GM23338 (cell line): ENCODE measurements around the gene SSR4.

Source experiments
- CTCF ChIP-seq, 2 experiments: fragments of 200-600 bp in 1 of 2; sonication (generic) in 1 of 2; conservative IDR thresholded peaks; 2 replicates each; pipeline versions ENCODE4 v1.5.1 to v1.6.1; 2016 to 2017; ENCODE audit warnings: antibody characterized with exemption in 2 of 2, low read depth in 2 of 2, mild to moderate bottlenecking in 2 of 2, moderate library complexity in 1 of 2
- EZH2 ChIP-seq: fragments of 200-600 bp; sonication (generic); IDR thresholded peaks from one replicate; pipeline ENCODE4 v1.8.0; 2017; ENCODE audit warnings: antibody characterized with exemption, mild to moderate bottlenecking, low read depth; ENCODE audit not compliant: unreplicated experiment
- EZH2phosphoT487 ChIP-seq: fragments of 200-600 bp; sonication (generic); IDR thresholded peaks from one replicate; pipeline ENCODE4 v1.8.1; 2018; ENCODE audit warnings: antibody characterized with exemption; ENCODE audit not compliant: unreplicated experiment
- JUNB ChIP-seq: IDR thresholded peaks from one replicate; pipeline ENCODE4 v1.6.1; 2016; ENCODE audit warnings: antibody characterized with exemption; ENCODE audit not compliant: unreplicated experiment

DNA sequence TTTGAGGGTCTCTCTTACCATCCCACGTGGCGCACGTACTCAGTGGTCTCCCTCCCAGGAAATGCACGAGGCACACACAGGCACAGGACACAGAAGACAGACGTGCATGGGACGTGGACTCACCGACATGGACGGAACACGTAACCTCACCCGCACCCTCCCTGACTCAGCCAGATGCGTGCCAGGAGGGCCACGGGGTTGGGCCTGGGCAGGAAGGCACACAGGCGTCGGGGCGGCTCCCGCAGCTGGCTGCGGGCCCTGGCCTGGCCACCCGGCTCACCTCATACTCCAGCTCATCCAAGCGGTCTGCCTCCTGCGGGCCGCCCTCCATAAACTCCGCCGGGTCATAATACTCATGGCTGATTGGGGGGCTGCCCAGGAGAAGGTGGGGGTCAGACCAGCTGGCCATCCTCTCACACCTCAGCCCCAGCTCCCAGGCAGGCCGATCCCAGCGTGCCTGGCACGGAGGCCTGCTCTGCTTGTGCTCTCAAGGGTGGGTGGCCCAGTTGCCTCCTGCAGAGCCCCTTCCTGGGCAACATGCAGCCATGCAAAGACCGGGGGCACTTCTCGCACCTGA lies 12.6 kb downstream of the SSR4 start:
- TF ChIP-seq EZH2, result no peak
- no peak for TF ChIP-seq CTCF (conservative IDR thresholded peaks at IDR 0.05; ENCODE audit: low read depth in 2 of 2)
- no peak for TF ChIP-seq JUNB
- no peak for TF ChIP-seq EZH2phosphoT487
